Frontal cortex (tissue), 4 donors: ENCODE data around the gene KRTAP4-16. TPM values are rescaled to one million over a fixed set of nuclear protein-coding genes. Genes with fewer than 3 reads are reported as not detected.

ENCODE experiments used
- DNase-seq, 2 donors: peaks; one replicate each; pipeline ENCODE4 v3.0.0; 2012; ENCODE audit warnings: low spot score in 2 of 2
- FAIRE-seq: peaks from 2 replicates; lab custom pipeline; 2012; peaks lifted over from hg19 to GRCh38; lab: Jason Lieb, UNC
- total RNA-seq: library from RNA; depleted of rRNA; stranded (reverse); fragments of >200 nt; gene quantifications from one replicate; pipeline ENCODE4 v1.2.3, GENCODE V29; 2014
- donor health status: control.
- donor health status: control.
- donor health status: control.

KRTAP4-16 gene
- total RNA-seq, 1 donor from 2014 or later: not detected

GRCh38 chr17:41052566-41052965 is 49.4 kb downstream of the KRTAP4-16 start:
- FAIRE-seq (no peak), DNase-seq (no peak)

Other genes starting within 250 kb of the KRTAP4-16 start
- gene KRT12, start 235.0 kb downstream of the KRTAP4-16 start, total RNA-seq: not detected
- not detected for gene KRT20, start 217.0 kb downstream of the KRTAP4-16 start, total RNA-seq
- 0.41 TPM for gene KRT23, start 164.6 kb downstream of the KRTAP4-16 start, total RNA-seq
- gene KRT39, start 135.3 kb downstream of the KRTAP4-16 start, total RNA-seq: not detected
- not detected for gene KRT40, start 117.9 kb downstream of the KRTAP4-16 start, total RNA-seq
- not detected for gene KRTAP3-3, start 108.0 kb downstream of the KRTAP4-16 start, total RNA-seq
- gene KRTAP3-2, start 102.3 kb downstream of the KRTAP4-16 start, total RNA-seq: not detected
- not detected for gene KRTAP3-1, start 93.1 kb downstream of the KRTAP4-16 start, total RNA-seq
- not detected for gene KRTAP1-5, start 75.0 kb downstream of the KRTAP4-16 start, total RNA-seq
- not detected for gene KRTAP1-4, start 72.0 kb downstream of the KRTAP4-16 start, total RNA-seq
- gene KRTAP1-3, start 67.3 kb downstream of the KRTAP4-16 start, total RNA-seq: not detected
- gene KRTAP1-1, start 60.8 kb downstream of the KRTAP4-16 start, total RNA-seq: not detected
- not detected for gene KRTAP2-1, start 54.9 kb downstream of the KRTAP4-16 start, total RNA-seq
- gene KRTAP2-2, start 47.0 kb downstream of the KRTAP4-16 start, total RNA-seq: not detected
- gene KRTAP2-3, start 42.1 kb downstream of the KRTAP4-16 start, total RNA-seq: not detected
- not detected for gene KRTAP2-4, start 36.3 kb downstream of the KRTAP4-16 start, total RNA-seq
- gene KRTAP4-7, start 18.1 kb downstream of the KRTAP4-16 start, total RNA-seq: not detected
- not detected for gene KRTAP4-8, start 4.1 kb downstream of the KRTAP4-16 start, total RNA-seq
- gene KRTAP4-9, start 3.2 kb upstream of the KRTAP4-16 start, total RNA-seq: not detected
- gene KRTAP4-11, start 16.2 kb upstream of the KRTAP4-16 start, total RNA-seq: not detected
- not detected for gene KRTAP4-12, start 22.0 kb upstream of the KRTAP4-16 start, total RNA-seq
- not detected for gene KRTAP4-6, start 38.3 kb upstream of the KRTAP4-16 start, total RNA-seq
- gene KRTAP4-5, start 47.6 kb upstream of the KRTAP4-16 start, total RNA-seq: not detected
- gene KRTAP4-4, start 58.5 kb upstream of the KRTAP4-16 start, total RNA-seq: not detected
- not detected for gene KRTAP4-3, start 66.0 kb upstream of the KRTAP4-16 start, total RNA-seq
- gene KRTAP4-2, start 76.0 kb upstream of the KRTAP4-16 start, total RNA-seq: not detected
- not detected for gene KRTAP4-1, start 82.7 kb upstream of the KRTAP4-16 start, total RNA-seq
- not detected for gene KRTAP9-1, start 87.7 kb upstream of the KRTAP4-16 start, total RNA-seq
- not detected for gene KRTAP9-2, start 124.4 kb upstream of the KRTAP4-16 start, total RNA-seq
- gene KRTAP9-3, start 130.2 kb upstream of the KRTAP4-16 start, total RNA-seq: not detected
- gene KRTAP9-8, start 135.8 kb upstream of the KRTAP4-16 start, total RNA-seq: not detected
- gene KRTAP9-4, start 147.5 kb upstream of the KRTAP4-16 start, total RNA-seq: not detected
- not detected for gene KRTAP9-9, start 153.2 kb upstream of the KRTAP4-16 start, total RNA-seq
- not detected for gene KRTAP9-6, start 163.2 kb upstream of the KRTAP4-16 start, total RNA-seq
- gene KRTAP9-7, start 173.5 kb upstream of the KRTAP4-16 start, total RNA-seq: not detected
- not detected for gene KRTAP29-1, start 200.6 kb upstream of the KRTAP4-16 start, total RNA-seq
- not detected for gene KRTAP16-1, start 207.1 kb upstream of the KRTAP4-16 start, total RNA-seq
- gene KRTAP17-1, start 213.5 kb upstream of the KRTAP4-16 start, total RNA-seq: not detected
- not detected for gene KRT33A, start 248.6 kb upstream of the KRTAP4-16 start, total RNA-seq